C4-2B (cell line): ENCODE data around the gene PPP1R14C.

Source experiments
- ZFX ChIP-seq: fragments of 450-650 bp; IDR thresholded peaks from 2 replicates; pipeline ENCODE4 v1.6.1; 2017
- TF ChIP-seq, protein P1 (sequence below): fragments of 450-650 bp; conservative IDR thresholded peaks from 2 replicates; pipeline ENCODE4 v1.5.1; 2017; ENCODE audit warnings: mild to moderate bottlenecking

GRCh38 chr6:150288456-150288855 is 145.6 kb downstream of the PPP1R14C start:
- TF ChIP-seq, protein P1, sequence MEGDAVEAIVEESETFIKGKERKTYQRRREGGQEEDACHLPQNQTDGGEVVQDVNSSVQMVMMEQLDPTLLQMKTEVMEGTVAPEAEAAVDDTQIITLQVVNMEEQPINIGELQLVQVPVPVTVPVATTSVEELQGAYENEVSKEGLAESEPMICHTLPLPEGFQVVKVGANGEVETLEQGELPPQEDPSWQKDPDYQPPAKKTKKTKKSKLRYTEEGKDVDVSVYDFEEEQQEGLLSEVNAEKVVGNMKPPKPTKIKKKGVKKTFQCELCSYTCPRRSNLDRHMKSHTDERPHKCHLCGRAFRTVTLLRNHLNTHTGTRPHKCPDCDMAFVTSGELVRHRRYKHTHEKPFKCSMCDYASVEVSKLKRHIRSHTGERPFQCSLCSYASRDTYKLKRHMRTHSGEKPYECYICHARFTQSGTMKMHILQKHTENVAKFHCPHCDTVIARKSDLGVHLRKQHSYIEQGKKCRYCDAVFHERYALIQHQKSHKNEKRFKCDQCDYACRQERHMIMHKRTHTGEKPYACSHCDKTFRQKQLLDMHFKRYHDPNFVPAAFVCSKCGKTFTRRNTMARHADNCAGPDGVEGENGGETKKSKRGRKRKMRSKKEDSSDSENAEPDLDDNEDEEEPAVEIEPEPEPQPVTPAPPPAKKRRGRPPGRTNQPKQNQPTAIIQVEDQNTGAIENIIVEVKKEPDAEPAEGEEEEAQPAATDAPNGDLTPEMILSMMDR, result no peak
- TF ChIP-seq ZFX, result no peak
